GM12878 (cell line): ENCODE results near the gene PLCXD1. TPM values are rescaled to one million over a fixed set of nuclear protein-coding genes. Genes with fewer than 3 reads are reported as not detected.

Source experiments
- BCLAF1 ChIP-seq: fragments of 450-650 bp; IDR thresholded peaks from 2 replicates; pipeline ENCODE4 v1.6.1; 2017; ENCODE audit warnings: antibody characterized with exemption, mild to moderate bottlenecking, moderate library complexity
- CBX3 ChIP-seq: fragments of 200-600 bp; sonication (generic); IDR thresholded peaks from 2 replicates; pipeline ENCODE4 v1.6.1; 2016; ENCODE audit warnings: low read depth, borderline replicate concordance
- CTCF ChIP-seq, 3 experiments: IDR thresholded peaks in 2 of 3; conservative IDR thresholded peaks in 1 of 3; 2 replicates each; pipeline ENCODE4 v1.5.1; 2011; ENCODE audit warnings: low read depth in 3 of 3, low read length in 3 of 3, mild to moderate bottlenecking in 3 of 3, control low read depth in 2 of 3, moderate library complexity in 2 of 3, inconsistent platforms in 1 of 3, mixed read lengths in 1 of 3; ENCODE audit not compliant: control insufficient read depth in 2 of 3, insufficient read depth in 1 of 3; ENCODE audit errors: extremely low read depth in 1 of 3
- EED ChIP-seq: sonication (generic); IDR thresholded peaks from 2 replicates; pipeline ENCODE4 v1.6.1; 2016; ENCODE audit warnings: antibody characterized with exemption, low read depth
- EP300 ChIP-seq, 2 experiments: fragments of 150-350 bp in 1 of 2; IDR thresholded peaks; 2 replicates each; pipeline ENCODE4 v1.6.1; 2011 to 2012; ENCODE audit warnings: low read depth in 2 of 2, low read length in 2 of 2, borderline replicate concordance in 1 of 2, improper control_type of control experiment in 1 of 2, inconsistent platforms in 1 of 2; ENCODE audit not compliant: control insufficient read depth in 1 of 2
- MAX ChIP-seq: IDR thresholded peaks from 2 replicates; pipeline ENCODE4 v1.6.1; 2012; ENCODE audit warnings: low read depth, low read length, improper control_type of control experiment
- NBN ChIP-seq: fragments of 450-650 bp; IDR thresholded peaks from 2 replicates; pipeline ENCODE4 v1.6.1; 2016
- NKRF ChIP-seq: fragments of 450-650 bp; conservative IDR thresholded peaks from 2 replicates; pipeline ENCODE4 v1.6.1; 2017; ENCODE audit warnings: mild to moderate bottlenecking, moderate library complexity
- PML ChIP-seq: IDR thresholded peaks from 2 replicates; pipeline ENCODE4 v1.6.1; 2012; ENCODE audit warnings: low read length, inconsistent platforms
- PRDM15 ChIP-seq: fragments of 450-650 bp; formaldehyde crosslinking; IDR thresholded peaks from 2 replicates; pipeline ENCODE4 v1.4.0; 2020; ENCODE audit warnings: mild to moderate bottlenecking, moderate library complexity
- SIN3A ChIP-seq: IDR thresholded peaks from 2 replicates; pipeline ENCODE4 v1.6.1; 2012; ENCODE audit warnings: low read depth, low read length, improper control_type of control experiment
- TBL1XR1 ChIP-seq: IDR thresholded peaks from 2 replicates; pipeline ENCODE4 v1.6.1; 2012; ENCODE audit warnings: low read depth, low read length, improper control_type of control experiment
- ZBTB11 ChIP-seq: fragments of 450-650 bp; formaldehyde crosslinking; IDR thresholded peaks from 2 replicates; pipeline ENCODE4 v1.5.0; 2022; ENCODE audit warnings: mild to moderate bottlenecking, missing genetic modification characterization
- polyA plus RNA-seq, 11 experiments: library from polyadenylated mRNA; depleted of rRNA in 4 of 11; unstranded in 6 of 11; stranded (reverse) in 5 of 11; fragments of >200 nt; fragmentation: Nextera tagmentation in 4 of 11; fragmentation: Illumina TruSeq in 1 of 11; extraction: Ambion mirVana in 4 of 11; extraction: Trizol in 1 of 11; gene quantifications; 1 replicate in 1 of 11; 2 replicates in 10 of 11; pipeline versions ENCODE4 v1.2.1 to v1.2.3, GENCODE V29; 2011 to 2016; ENCODE audit warnings: inconsistent platforms in 2 of 11, missing spikeins in 2 of 11, low read depth in 1 of 11
- total RNA-seq, 4 experiments: library from RNA; depleted of rRNA in 3 of 4; stranded (reverse); fragments of >200 nt in 3 of 4; fragmentation: Illumina TruSeq in 1 of 4; extraction: Trizol in 1 of 4; gene quantifications; 2 replicates each; pipeline versions ENCODE4 v1.2.1 to v1.2.3, GENCODE V29; 2013 to 2021

The PLCXD1 gene
- total and polyA plus RNA-seq, 10 of the 15 experiments (the other 5 are each of a cell fraction or from before 2014, with no cell fraction given): 2.4 to 49.7 (median 18.0) TPM

GRCh38 chrX:283115-283845 is 2.1 kb downstream of the PLCXD1 start (continued):
- TF ChIP-seq PRDM15 (CRISPR knock-in tag): no peak
- TF ChIP-seq CBX3: no peak
- no peak for TF ChIP-seq EP300 (IDR thresholded peaks at IDR 0.05; ENCODE audit: borderline replicate concordance in 1 of 2, control insufficient read depth in 1 of 2, low read depth in 2 of 2, low read length in 2 of 2)
- no peak for TF ChIP-seq SIN3A
- no peak for TF ChIP-seq NKRF
- TF ChIP-seq NBN: peak; percentile 62
- no peak for TF ChIP-seq CTCF (IDR thresholded peaks at IDR 0.05 in 2 of 3, conservative IDR thresholded peaks at IDR 0.05 in 1 of 3; ENCODE audit: control insufficient read depth in 2 of 3, extremely low read depth in 1 of 3, insufficient read depth in 1 of 3, low read depth in 3 of 3, low read length in 3 of 3)
- no peak for TF ChIP-seq ZBTB11 (CRISPR knock-in tag)
- no peak for TF ChIP-seq MAX
- TF ChIP-seq BCLAF1: no peak
- no peak; the same call in 1 of the 2 replicates for TF ChIP-seq PML
- TF ChIP-seq TBL1XR1: no peak
- TF ChIP-seq EED: no peak
